Fibroblast of gingiva (primary cell): ENCODE data around the gene PAPPA2.

Source experiments
- DNase-seq: peaks from one replicate; pipeline ENCODE4 v3.0.0-alpha.2; 2011; ENCODE audit warnings: low read depth

Gene PAPPA2

GRCh38 chr1:176501599-176501998, 38.6 kb downstream of the PAPPA2 start:
- no peak for DNase-seq

- DNase-seq: no peak
Measured at GRCh38 chr1:176504848-176505553, 42.0 kb downstream of the PAPPA2 start.

DNA sequence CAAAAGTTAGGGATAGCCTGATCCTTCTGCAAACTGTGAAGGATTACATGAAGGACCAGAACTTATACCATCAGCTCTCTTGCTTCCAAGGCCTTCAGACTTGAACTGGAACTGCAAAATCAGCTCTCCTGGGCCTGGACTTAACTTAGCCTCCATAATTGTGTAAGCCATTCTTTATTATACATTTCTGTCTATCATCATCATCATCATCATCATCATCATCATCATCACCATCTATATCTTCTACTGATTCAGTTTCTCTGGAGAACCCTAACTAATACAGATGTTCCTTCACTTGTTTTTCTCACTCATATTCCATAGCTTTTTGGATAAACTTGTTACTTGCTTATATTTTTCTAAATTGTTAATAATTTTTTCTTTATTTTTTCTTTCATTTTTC, 50.0 kb downstream of the PAPPA2 start:
- DNase-seq: no peak

DNA sequence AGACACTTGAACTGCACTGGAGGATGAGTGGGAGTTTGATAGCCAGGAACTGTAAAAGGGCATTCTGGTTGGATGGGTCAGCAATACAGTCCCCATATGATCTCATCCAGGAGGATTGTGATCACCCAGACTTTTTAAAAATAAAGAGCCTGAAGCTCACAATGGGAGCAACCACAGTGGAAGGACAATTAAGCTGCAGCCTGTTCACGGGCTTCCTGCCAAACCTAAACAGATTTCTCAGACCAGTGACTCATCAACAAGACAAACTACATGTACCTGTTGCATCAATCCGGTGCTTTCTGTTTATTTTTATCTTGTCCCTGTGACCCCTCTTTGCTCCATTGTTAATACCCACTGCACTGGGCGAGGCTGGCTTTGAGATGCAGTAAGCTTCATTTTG, 52.3 kb downstream of the PAPPA2 start:
- no peak for DNase-seq

DNA sequence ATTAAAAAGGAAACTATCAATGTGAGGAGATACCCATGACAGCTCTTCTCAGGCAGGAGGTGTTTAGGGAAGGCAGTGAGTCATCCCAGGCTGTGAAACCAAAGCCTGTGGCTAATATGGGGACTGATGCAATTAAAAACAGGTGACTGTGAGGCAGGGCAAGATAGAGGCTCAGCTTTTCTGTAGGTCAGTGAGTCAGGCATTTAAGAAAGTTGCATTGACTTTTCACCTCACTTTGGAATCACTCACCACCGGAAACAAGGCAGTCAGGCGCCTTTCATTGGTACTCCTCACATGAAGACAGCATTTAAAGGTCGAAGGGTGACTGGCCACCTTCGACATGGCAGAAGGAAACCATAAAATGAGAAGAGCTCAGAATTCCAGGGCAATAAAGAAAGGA, 54.5 kb downstream of the PAPPA2 start:
- no peak for DNase-seq

DNA sequence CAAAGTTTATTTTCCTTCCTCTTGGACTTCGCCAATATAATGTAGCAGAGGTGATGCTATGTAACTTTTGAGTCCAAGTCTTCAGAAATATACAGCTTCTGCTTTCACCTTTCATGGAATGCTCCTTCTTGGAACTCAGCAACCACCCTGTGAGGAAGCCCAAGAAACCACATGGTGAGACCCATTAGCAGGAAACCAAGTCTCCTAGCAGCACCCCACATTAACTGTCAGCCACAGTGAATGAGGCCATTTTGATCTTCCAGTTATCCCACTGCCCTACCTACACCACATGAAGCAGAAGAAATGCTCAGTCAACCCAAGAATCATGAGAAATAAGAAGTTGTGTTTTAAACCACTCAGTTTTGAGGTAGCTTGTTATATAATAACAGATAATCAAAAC, 58.2 kb downstream of the PAPPA2 start:
- no peak for DNase-seq

DNA sequence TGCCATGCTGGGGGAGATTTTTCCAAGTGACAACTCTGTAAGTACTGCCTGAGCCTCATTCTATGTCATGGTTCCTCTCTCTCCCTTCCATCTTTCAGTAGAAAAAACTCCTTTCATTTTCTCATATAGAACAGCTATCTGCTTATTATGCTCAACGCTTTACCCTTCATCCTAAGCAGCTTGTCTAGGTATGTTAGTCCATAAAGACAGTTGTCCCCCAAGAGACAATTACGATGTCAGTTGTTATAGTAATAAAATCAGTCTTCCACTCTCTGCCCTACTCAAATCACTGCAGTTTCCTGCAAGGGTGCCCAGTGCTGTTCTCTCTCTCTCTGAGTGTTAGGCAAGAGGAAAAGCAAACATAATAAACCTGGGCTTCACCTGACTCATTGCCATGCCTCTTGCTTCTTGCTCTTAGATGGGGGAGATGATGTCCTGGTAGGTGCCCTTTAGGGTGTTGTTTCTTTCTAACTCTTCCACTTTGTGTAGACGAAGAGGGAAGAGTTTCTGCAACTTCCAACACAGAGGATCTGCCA, 59.4 kb downstream of the PAPPA2 start:
- no peak for DNase-seq

GRCh38 chr1:176529395-176530090, 66.6 kb downstream of the PAPPA2 start:
- DNase-seq: no peak

DNA sequence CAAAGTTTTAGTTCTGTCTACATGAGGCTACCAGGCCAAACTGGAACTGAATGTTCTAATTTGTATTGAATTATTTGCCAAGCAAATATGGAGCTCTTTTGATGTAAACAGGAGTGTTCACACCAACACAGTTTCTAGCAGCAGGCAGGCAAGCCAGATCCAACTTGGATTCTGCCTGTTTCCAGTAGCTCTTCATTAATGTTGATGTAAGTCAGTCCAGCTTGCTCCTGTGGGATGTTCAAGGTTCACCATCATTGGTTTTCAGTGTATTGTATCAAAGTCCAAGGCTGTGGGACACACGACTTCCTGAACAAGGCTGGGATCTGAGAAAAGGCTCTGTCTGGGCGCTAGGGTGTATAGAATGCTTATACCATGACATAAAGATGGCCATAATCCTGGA, 68.1 kb downstream of the PAPPA2 start:
- DNase-seq: no peak

- no peak for DNase-seq
Measured at GRCh38 chr1:176531921-176532897, 69.2 kb downstream of the PAPPA2 start.

- DNase-seq: no peak
Measured at GRCh38 chr1:176533020-176533419, 70.0 kb downstream of the PAPPA2 start.

- no peak for DNase-seq
Measured at GRCh38 chr1:176536588-176536987, 73.6 kb downstream of the PAPPA2 start.

DNA sequence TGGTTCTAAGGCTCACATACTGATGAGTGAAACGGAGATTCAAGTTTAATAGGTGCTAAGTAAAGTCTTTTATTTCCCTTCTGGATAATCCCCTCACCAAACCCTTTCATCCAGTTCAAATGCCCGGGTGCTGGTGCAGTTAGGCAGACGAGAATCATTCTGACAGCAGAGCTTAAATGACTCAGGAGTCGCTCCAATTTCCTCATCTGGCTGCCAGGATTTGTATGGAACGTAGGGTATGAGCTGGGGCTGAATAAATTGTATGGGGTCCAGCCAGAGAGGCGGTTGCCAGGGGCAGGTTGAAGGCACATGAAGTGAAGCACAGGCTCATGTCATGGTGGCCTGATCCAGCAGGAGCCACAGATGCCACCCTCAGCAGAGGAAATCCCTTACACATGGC, 76.0 kb downstream of the PAPPA2 start:
- no peak for DNase-seq

DNA sequence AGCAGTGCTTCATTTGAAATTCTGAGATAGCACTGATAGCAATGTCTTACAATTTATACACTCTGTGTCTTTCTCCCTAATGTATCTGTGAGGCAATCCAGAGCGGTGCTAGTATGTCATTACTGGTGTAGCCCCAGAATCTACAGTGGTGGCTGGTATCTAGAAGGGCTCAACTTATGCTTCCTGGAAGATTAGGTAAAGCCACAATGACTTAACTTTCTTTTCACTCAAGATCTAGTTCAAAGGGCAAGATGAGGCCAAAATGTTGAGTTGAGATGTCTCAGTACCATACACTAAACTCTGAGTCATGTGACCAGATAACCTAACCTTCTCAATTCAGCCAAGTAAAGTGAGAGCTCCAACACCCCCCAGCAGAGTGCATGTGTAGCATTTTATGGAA, 77.5 kb downstream of the PAPPA2 start:
- DNase-seq: no peak

DNA sequence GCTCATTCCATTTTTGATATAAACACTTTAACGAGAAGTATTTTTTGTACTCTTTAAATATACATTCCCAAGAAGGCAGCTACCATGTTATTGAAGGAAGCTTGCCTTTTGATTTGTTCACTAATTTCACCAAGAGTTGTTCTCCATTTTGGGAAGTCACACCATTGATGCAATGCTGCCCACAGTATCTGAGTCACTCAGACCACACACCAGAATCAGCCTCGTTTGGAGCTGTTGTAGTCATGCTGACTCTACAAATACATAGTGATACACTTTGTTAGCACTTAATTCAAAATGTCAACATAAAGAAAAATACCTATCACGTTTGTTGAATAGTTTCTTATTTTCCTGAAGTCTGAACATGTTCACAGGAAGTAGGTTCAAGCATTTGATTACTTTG, 78.7 kb downstream of the PAPPA2 start:
- DNase-seq: no peak

- DNase-seq: no peak
Measured at GRCh38 chr1:176542352-176542751, 79.4 kb downstream of the PAPPA2 start.

- no peak for DNase-seq
Measured at GRCh38 chr1:176543360-176544129, 80.6 kb downstream of the PAPPA2 start.

- DNase-seq: no peak
Measured at GRCh38 chr1:176545034-176545639, 82.2 kb downstream of the PAPPA2 start.

GRCh38 chr1:176546825-176547224, 83.8 kb downstream of the PAPPA2 start:
- no peak for DNase-seq

DNA sequence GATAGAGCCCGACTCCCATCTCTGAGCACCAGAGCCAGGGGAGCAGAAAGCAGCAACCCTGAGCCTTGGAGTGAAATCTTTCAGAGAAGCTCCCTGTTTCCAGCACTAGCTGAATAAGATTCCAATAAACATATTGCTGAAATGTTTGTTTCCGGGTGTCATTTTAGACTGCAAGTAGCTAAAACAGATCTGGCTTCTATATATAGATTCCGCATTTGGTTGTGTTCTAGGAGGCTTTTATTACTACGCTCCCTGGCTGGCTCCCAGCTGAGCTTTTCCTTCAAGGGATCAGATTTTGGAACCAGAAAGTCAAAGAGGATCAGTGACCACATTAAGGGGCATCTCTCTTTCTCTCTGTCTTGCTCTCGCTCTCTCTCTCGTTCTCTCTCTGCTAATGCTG, 88.2 kb downstream of the PAPPA2 start:
- no peak for DNase-seq
